HepG2 (cell line): ENCODE results near the gene GLB1L3. TPM values are rescaled to one million over a fixed set of nuclear protein-coding genes. Genes with fewer than 3 reads are reported as not detected.
A peak's percentile ranks its signal among the peaks of the same experiment; 100 is the strongest.

Source experiments
- ATF1 ChIP-seq: IDR thresholded peaks from 2 replicates; pipeline ENCODE4 v1.6.1; 2016; ENCODE audit warnings: mild to moderate bottlenecking, control low read depth
- ELF4 ChIP-seq: sonication (generic); formaldehyde crosslinking; IDR thresholded peaks from 2 replicates; pipeline ENCODE4 v1.5.0; 2020; ENCODE audit warnings: missing genetic modification reagents, mild to moderate bottlenecking, moderate library complexity, borderline replicate concordance
- ETV6 ChIP-seq: sonication (generic); formaldehyde crosslinking; conservative IDR thresholded peaks from 2 replicates; pipeline ENCODE4 v1.4.0; 2020; ENCODE audit warnings: missing genetic modification reagents
- IKZF1 ChIP-seq: fragments of 450-650 bp; IDR thresholded peaks from 2 replicates; pipeline ENCODE4 v1.7.1; 2016
- MAZ ChIP-seq, 2 experiments: sonication (generic) in 1 of 2; formaldehyde crosslinking in 1 of 2; IDR thresholded peaks; 2 replicates each; pipeline versions ENCODE4 v1.5.0 to v1.6.1; 2012 to 2020; ENCODE audit warnings: low read depth in 2 of 2, mild to moderate bottlenecking in 2 of 2, borderline replicate concordance in 1 of 2, improper control_type of control experiment in 1 of 2, low read length in 1 of 2, missing genetic modification reagents in 1 of 2, moderate library complexity in 1 of 2
- NFE2L2 ChIP-seq: fragments of 150-350 bp; IDR thresholded peaks from 2 replicates; pipeline ENCODE4 v1.6.1; 2014; ENCODE audit warnings: low read length
- RBM39 ChIP-seq: fragments of 200-400 bp; formaldehyde crosslinking; IDR thresholded peaks from one replicate; pipeline ENCODE4 v1.6.1; 2018; ENCODE audit warnings: antibody characterized with exemption, mild to moderate bottlenecking, low read depth, low read length; ENCODE audit not compliant: poor library complexity, severe bottlenecking
- SRY ChIP-seq: sonication (generic); formaldehyde crosslinking; IDR thresholded peaks from 2 replicates; pipeline ENCODE4 v1.8.0; 2022; ENCODE audit warnings: mild to moderate bottlenecking, missing genetic modification reagents
- ZKSCAN5 ChIP-seq: sonication (generic); formaldehyde crosslinking; IDR thresholded peaks from 2 replicates; pipeline ENCODE4 v1.5.1; 2020; ENCODE audit warnings: mild to moderate bottlenecking, missing genetic modification reagents
- ZNF180 ChIP-seq: sonication (generic); formaldehyde crosslinking; IDR thresholded peaks from 2 replicates; pipeline ENCODE4 v1.4.0; 2020; ENCODE audit warnings: low read depth, missing genetic modification reagents, borderline replicate concordance
- ZNF232 ChIP-seq: sonication (generic); formaldehyde crosslinking; IDR thresholded peaks from 2 replicates; pipeline ENCODE4 v1.4.0; 2020; ENCODE audit warnings: missing genetic modification reagents, borderline replicate concordance
- ZNF251 ChIP-seq: sonication (generic); formaldehyde crosslinking; IDR thresholded peaks from 2 replicates; pipeline ENCODE4 v1.9.0; 2021; ENCODE audit warnings: mild to moderate bottlenecking, missing genetic modification reagents
- ZNF253 ChIP-seq: sonication (generic); formaldehyde crosslinking; IDR thresholded peaks from 2 replicates; pipeline ENCODE4 v1.8.0; 2022; ENCODE audit warnings: mild to moderate bottlenecking, missing genetic modification reagents, borderline replicate concordance
- ZNF564 ChIP-seq: sonication (generic); formaldehyde crosslinking; IDR thresholded peaks from 2 replicates; pipeline ENCODE4 v1.8.1; 2023; ENCODE audit warnings: mild to moderate bottlenecking, missing genetic modification reagents
- ZNF598 ChIP-seq: sonication (generic); formaldehyde crosslinking; IDR thresholded peaks from 2 replicates; pipeline ENCODE4 v1.5.1; 2020; ENCODE audit warnings: mild to moderate bottlenecking, missing genetic modification reagents, borderline replicate concordance
- ZNF768 ChIP-seq: sonication (generic); formaldehyde crosslinking; IDR thresholded peaks from 2 replicates; pipeline ENCODE4 v1.4.0; 2020; ENCODE audit warnings: missing genetic modification reagents
- ZSCAN12 ChIP-seq: sonication (generic); formaldehyde crosslinking; IDR thresholded peaks from 2 replicates; pipeline ENCODE4 v1.9.0; 2021; ENCODE audit warnings: mild to moderate bottlenecking, missing genetic modification reagents
- ZSCAN30 ChIP-seq: sonication (generic); formaldehyde crosslinking; IDR thresholded peaks from 2 replicates; pipeline ENCODE4 v1.5.0; 2020; ENCODE audit warnings: mild to moderate bottlenecking, missing genetic modification reagents
- polyA plus RNA-seq, 8 experiments: library from polyadenylated mRNA; depleted of rRNA in 3 of 8; stranded (reverse) in 7 of 8; unstranded in 1 of 8; fragments of >200 nt; fragmentation: Illumina TruSeq in 4 of 8; extraction: Trizol in 4 of 8; gene quantifications; 2 replicates each; pipeline versions ENCODE4 v1.2.1 to v1.2.3, GENCODE V29; 2011 to 2016; ENCODE audit warnings: low read depth in 4 of 8, missing spikeins in 1 of 8, mixed read lengths in 1 of 8; ENCODE audit not compliant: insufficient read depth in 1 of 8
- total RNA-seq, 5 experiments: library from RNA; depleted of rRNA; stranded (reverse); fragments of >200 nt; fragmentation: Illumina TruSeq; extraction: Trizol; gene quantifications; 2 replicates each; pipeline ENCODE4 v1.2.3, GENCODE V29; 2016; ENCODE audit warnings: low read depth in 1 of 5
- TF ChIP-seq, protein P1 (sequence below): IDR thresholded peaks from 2 replicates; pipeline ENCODE4 v1.6.1; 2016; ENCODE audit warnings: low read depth, borderline replicate concordance
- TF ChIP-seq, protein P2 (sequence below): sonication (generic); formaldehyde crosslinking; IDR thresholded peaks from 2 replicates; pipeline ENCODE4 v1.5.1; 2020; ENCODE audit warnings: mild to moderate bottlenecking, missing genetic modification reagents, borderline replicate concordance
- TF ChIP-seq, protein P3 (sequence below): sonication (generic); formaldehyde crosslinking; IDR thresholded peaks from 2 replicates; pipeline ENCODE4 v1.5.0; 2020; ENCODE audit warnings: mild to moderate bottlenecking, missing genetic modification reagents
- TF ChIP-seq, protein P4 (sequence below): fragments of 450-650 bp; IDR thresholded peaks from 2 replicates; pipeline ENCODE4 v1.6.1; 2017
- TF ChIP-seq, protein P5 (sequence below): sonication (generic); formaldehyde crosslinking; IDR thresholded peaks from 2 replicates; pipeline ENCODE4 v1.4.0; 2020; ENCODE audit warnings: missing genetic modification reagents

Gene GLB1L3
- total and polyA plus RNA-seq, 2 of the 13 experiments (the other 11 are each of a cell fraction or from before 2014, with no cell fraction given): not detected

DNA sequence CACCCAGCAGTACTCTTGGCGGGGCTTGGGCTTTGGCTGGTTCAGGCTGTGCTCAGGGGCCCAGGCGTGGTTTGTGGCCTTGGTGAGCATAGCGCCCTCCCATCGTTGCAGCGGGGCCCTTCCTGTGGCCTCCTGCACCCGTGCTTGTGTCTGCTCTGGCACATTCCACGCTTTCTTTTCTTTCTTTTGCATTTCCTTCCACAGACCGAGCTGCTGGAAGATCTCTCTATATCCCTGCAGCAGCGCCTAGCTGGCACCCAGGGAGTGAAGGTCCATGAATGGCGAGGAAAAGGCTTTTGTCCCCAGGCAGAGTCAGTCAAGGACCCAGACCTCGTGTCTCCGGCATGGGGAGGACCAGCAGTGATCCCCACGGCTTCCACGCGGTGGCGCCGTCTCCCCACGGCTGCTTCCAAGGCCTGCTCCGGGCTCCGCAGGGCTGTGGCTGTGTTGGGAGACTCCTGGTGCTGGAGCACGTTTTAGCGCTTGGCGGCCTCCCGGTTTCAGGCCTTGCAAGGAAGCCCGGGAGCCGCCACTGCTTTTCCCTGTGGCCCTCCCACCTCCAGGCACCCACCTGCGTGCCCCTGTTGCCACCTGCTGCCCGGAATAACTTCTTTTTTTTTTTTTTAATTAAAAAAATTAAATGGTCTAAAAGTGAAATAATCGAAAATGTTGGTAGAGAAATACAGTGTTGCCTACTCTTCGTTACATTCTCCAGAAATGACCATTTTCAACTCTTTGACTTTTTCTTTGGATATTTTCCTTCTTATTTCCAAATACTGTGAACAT, 84.1 kb downstream of the GLB1L3 start (continued):
- TF ChIP-seq, protein P1, sequence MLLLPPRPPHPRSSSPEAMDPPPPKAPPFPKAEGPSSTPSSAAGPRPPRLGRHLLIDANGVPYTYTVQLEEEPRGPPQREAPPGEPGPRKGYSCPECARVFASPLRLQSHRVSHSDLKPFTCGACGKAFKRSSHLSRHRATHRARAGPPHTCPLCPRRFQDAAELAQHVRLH (CRISPR knock-in tag): peak; percentile 31; the same call in 1 of the 2 replicates
- TF ChIP-seq SRY (no peak), ZNF598 (CRISPR knock-in tag) (peak; percentile 32; the same call in 1 of the 2 replicates), ZSCAN12 (no peak), ZNF180 (CRISPR knock-in tag) (no peak), ZKSCAN5 (no peak), RBM39 (peak; percentile 33), ZNF251 (CRISPR knock-in tag) (no peak), ZNF253 (CRISPR knock-in tag) (no peak), IKZF1 (no peak), ETV6 (no peak), ZNF564 (CRISPR knock-in tag) (no peak), ZSCAN30 (no peak), ELF4 (CRISPR knock-in tag) (no peak), MAZ (IDR thresholded peaks at IDR 0.05; ENCODE audit: borderline replicate concordance, low read depth, low read length) (no peak), MAZ (CRISPR knock-in tag; IDR thresholded peaks at IDR 0.05; ENCODE audit: low read depth) (0 out of 2 replicates have a peak, but pooled peaks have one; percentile 26), ZNF768 (no peak), NFE2L2 (no peak), ZNF232 (CRISPR knock-in tag) (peak; percentile 35; the same call in 1 of the 2 replicates), ATF1 (CRISPR knock-in tag) (no peak)
- TF ChIP-seq, protein P2, sequence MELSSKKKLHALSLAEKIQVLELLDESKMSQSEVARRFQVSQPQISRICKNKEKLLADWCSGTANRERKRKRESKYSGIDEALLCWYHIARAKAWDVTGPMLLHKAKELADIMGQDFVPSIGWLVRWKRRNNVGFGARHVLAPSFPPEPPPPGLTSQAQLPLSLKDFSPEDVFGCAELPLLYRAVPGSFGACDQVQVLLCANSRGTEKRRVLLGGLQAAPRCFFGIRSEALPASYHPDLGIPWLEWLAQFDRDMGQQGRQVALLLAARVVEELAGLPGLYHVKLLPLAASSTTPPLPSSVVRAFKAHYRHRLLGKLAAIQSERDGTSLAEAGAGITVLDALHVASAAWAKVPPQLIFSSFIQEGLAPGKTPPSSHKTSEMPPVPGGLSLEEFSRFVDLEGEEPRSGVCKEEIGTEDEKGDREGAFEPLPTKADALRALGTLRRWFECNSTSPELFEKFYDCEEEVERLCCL (CRISPR knock-in tag): no peak
- TF ChIP-seq, protein P3, sequence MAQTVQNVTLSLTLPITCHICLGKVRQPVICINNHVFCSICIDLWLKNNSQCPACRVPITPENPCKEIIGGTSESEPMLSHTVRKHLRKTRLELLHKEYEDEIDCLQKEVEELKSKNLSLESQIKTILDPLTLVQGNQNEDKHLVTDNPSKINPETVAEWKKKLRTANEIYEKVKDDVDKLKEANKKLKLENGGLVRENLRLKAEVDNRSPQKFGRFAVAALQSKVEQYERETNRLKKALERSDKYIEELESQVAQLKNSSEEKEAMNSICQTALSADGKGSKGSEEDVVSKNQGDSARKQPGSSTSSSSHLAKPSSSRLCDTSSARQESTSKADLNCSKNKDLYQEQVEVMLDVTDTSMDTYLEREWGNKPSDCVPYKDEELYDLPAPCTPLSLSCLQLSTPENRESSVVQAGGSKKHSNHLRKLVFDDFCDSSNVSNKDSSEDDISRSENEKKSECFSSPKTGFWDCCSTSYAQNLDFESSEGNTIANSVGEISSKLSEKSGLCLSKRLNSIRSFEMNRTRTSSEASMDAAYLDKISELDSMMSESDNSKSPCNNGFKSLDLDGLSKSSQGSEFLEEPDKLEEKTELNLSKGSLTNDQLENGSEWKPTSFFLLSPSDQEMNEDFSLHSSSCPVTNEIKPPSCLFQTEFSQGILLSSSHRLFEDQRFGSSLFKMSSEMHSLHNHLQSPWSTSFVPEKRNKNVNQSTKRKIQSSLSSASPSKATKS (CRISPR knock-in tag): no peak
- TF ChIP-seq, protein P4, sequence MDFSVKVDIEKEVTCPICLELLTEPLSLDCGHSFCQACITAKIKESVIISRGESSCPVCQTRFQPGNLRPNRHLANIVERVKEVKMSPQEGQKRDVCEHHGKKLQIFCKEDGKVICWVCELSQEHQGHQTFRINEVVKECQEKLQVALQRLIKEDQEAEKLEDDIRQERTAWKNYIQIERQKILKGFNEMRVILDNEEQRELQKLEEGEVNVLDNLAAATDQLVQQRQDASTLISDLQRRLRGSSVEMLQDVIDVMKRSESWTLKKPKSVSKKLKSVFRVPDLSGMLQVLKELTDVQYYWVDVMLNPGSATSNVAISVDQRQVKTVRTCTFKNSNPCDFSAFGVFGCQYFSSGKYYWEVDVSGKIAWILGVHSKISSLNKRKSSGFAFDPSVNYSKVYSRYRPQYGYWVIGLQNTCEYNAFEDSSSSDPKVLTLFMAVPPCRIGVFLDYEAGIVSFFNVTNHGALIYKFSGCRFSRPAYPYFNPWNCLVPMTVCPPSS: no peak
- TF ChIP-seq, protein P5, sequence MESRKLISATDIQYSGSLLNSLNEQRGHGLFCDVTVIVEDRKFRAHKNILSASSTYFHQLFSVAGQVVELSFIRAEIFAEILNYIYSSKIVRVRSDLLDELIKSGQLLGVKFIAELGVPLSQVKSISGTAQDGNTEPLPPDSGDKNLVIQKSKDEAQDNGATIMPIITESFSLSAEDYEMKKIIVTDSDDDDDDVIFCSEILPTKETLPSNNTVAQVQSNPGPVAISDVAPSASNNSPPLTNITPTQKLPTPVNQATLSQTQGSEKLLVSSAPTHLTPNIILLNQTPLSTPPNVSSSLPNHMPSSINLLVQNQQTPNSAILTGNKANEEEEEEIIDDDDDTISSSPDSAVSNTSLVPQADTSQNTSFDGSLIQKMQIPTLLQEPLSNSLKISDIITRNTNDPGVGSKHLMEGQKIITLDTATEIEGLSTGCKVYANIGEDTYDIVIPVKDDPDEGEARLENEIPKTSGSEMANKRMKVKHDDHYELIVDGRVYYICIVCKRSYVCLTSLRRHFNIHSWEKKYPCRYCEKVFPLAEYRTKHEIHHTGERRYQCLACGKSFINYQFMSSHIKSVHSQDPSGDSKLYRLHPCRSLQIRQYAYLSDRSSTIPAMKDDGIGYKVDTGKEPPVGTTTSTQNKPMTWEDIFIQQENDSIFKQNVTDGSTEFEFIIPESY (CRISPR knock-in tag): no peak
